ENCODE data around the gene PLCL2. TPM values are rescaled to one million over a fixed set of nuclear protein-coding genes. Genes with fewer than 3 reads are reported as not detected.

PLCL2 gene
- total and polyA plus RNA-seq, 4 donors, result 1.5 to 16.5 (median 9.4) TPM

- no peaks in the 10 kb centered on the region for H3K4me1 ChIP-seq (ENCODE audit: control insufficient read depth in 4 of 4, insufficient read depth in 4 of 4, low read length in 3 of 4)
- no peaks in the 10 kb centered on the region for H3K9me3 ChIP-seq (ENCODE audit: control insufficient read depth in 4 of 4, low read length in 3 of 4)
- no peak overlapping the region for H3K9ac ChIP-seq (ENCODE audit: low read depth in 1 of 2, low read length in 2 of 2)
- no peak overlapping the region for H3K4me3 ChIP-seq (ENCODE audit: low read depth in 1 of 3, low read length in 3 of 3)
- H3K36me3 ChIP-seq (ENCODE audit: control insufficient read depth in 4 of 4, insufficient read depth in 3 of 4, low read depth in 1 of 4, low read length in 3 of 4), result peaks cover 0 to 5% (median 1%) of the 10 kb centered on the region in 4 donors
- peak overlapping the region in 1 of 2 donors; percentile 4 for H3K27ac ChIP-seq (ENCODE audit: low read depth in 1 of 2, low read length in 2 of 2)
- DNase-seq (ENCODE audit: low spot score), result no peak
- no peaks in the 10 kb centered on the region for H3K27me3 ChIP-seq (ENCODE audit: control insufficient read depth in 4 of 4, insufficient read depth in 4 of 4, low read length in 3 of 4)
- TF ChIP-seq YY1 (IDR thresholded peaks at IDR 0.05) (no peak), NR2F2 (IDR thresholded peaks at IDR 0.05) (peak; percentile 14), RXRA (IDR thresholded peaks at IDR 0.05) (peak; percentile 72 to 73)
- WGBS, result 60% methylated on average over 5 of the region's 5 CpGs
Observed at GRCh38 chr3:17077606-17078005, 192.9 kb downstream of the PLCL2 start.

GRCh38 chr3:17078926-17079465 lies 194.2 kb downstream of the PLCL2 start:
- H3K9ac ChIP-seq (ENCODE audit: low read depth in 1 of 2, low read length in 2 of 2), result no peak overlapping the region
- no peaks in the 10 kb centered on the region for H3K9me3 ChIP-seq (ENCODE audit: control insufficient read depth in 4 of 4, low read length in 3 of 4)
- H3K4me1 ChIP-seq (ENCODE audit: control insufficient read depth in 4 of 4, insufficient read depth in 4 of 4, low read length in 3 of 4), result no peaks in the 10 kb centered on the region
- no peaks in the 10 kb centered on the region for H3K27me3 ChIP-seq (ENCODE audit: control insufficient read depth in 4 of 4, insufficient read depth in 4 of 4, low read length in 3 of 4)
- H3K27ac ChIP-seq (ENCODE audit: low read depth in 1 of 2, low read length in 2 of 2), result no peak overlapping the region
- DNase-seq (ENCODE audit: low spot score), result no peak
- WGBS, result 96% methylated on average over 7 of the region's 7 CpGs
- peaks cover 0 to 8% (median 1%) of the 10 kb centered on the region in 4 donors for H3K36me3 ChIP-seq (ENCODE audit: control insufficient read depth in 4 of 4, insufficient read depth in 3 of 4, low read depth in 1 of 4, low read length in 3 of 4)
- TF ChIP-seq YY1 (IDR thresholded peaks at IDR 0.05), result no peak
- TF ChIP-seq RAD21 (IDR thresholded peaks at IDR 0.05), result no peak
- TF ChIP-seq JUND (IDR thresholded peaks at IDR 0.05), result no peak
- no peak for TF ChIP-seq RXRA (IDR thresholded peaks at IDR 0.05)
- TF ChIP-seq SP1 (IDR thresholded peaks at IDR 0.05), result no peak
- TF ChIP-seq GABPA (IDR thresholded peaks at IDR 0.05 in 1 of 2, conservative IDR thresholded peaks at IDR 0.05 in 1 of 2), result no peak
- no peak for TF ChIP-seq FOXA1 (IDR thresholded peaks at IDR 0.05)
- no peak for TF ChIP-seq CTCF (IDR thresholded peaks at IDR 0.05; ENCODE audit: low read depth, low read length, missing input control)
- no peak for TF ChIP-seq HNF4A (conservative IDR thresholded peaks at IDR 0.05)
- no peak for TF ChIP-seq HNF4G (IDR thresholded peaks at IDR 0.05)
- TF ChIP-seq NR2F2 (IDR thresholded peaks at IDR 0.05), result no peak
- TF ChIP-seq FOXA2 (IDR thresholded peaks at IDR 0.05), result no peak
- TF ChIP-seq, protein P1, sequence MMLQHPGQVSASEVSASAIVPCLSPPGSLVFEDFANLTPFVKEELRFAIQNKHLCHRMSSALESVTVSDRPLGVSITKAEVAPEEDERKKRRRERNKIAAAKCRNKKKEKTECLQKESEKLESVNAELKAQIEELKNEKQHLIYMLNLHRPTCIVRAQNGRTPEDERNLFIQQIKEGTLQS (IDR thresholded peaks at IDR 0.05), result no peak
- TF ChIP-seq TAF1 (conservative IDR thresholded peaks at IDR 0.05), result no peak
- TF ChIP-seq REST (IDR thresholded peaks at IDR 0.05), result no peak
- no peak overlapping the region for H3K4me3 ChIP-seq (ENCODE audit: low read depth in 1 of 3, low read length in 3 of 3)
